ENCODE results near the gene MRPS6. TPM values are rescaled to one million over a fixed set of nuclear protein-coding genes. Genes with fewer than 3 reads are reported as not detected.

Gene MRPS6
- total RNA-seq, 1 experiment from 2014 or later = 109 TPM

- no peak for TF ChIP-seq REST (IDR thresholded peaks at IDR 0.05; ENCODE audit: insufficient read depth in 1 of 2, low read depth in 2 of 2, low read length in 1 of 2)
- TF ChIP-seq POLR2AphosphoS5 (IDR thresholded peaks at IDR 0.05; ENCODE audit: low read depth, low read length) = no peak
- peak; percentile 39 for DNase-seq (ENCODE audit: low read depth, low spot score)
- Histone ChIP-seq H3K27ac (ENCODE audit: low read length) (no peak overlapping the region), H3K27me3 (ENCODE audit: control insufficient read depth, insufficient read depth, low read length) (no peaks in the 10 kb centered on the region), H3K4me1 (ENCODE audit: control insufficient read depth, insufficient read depth, low read length) (no peaks in the 10 kb centered on the region; the same call in 1 of the 2 replicates), H3K4me3 (ENCODE audit: low read depth in 2 of 2, low read length in 2 of 2) (peak overlapping the region in 1 of 2 experiments; percentile 16; a peak in 1 of 4 replicates), H3K36me3 (ENCODE audit: control insufficient read depth, insufficient read depth, low read length) (no peaks in the 10 kb centered on the region), H3K9me3 (ENCODE audit: control insufficient read depth, insufficient read depth, low read depth, low read length) (no peaks in the 10 kb centered on the region)
- ATAC-seq = peak; percentile 90
- POLR2A ChIA-PET = interaction anchor here (0.6 kb wide), 1 partner anchor 12 kb away, joined by 3 read pairs; no protein-coding TSS in a partner anchor
- CTCF ChIA-PET = no interaction called here
- intact Hi-C loops (cut with micrococcal nuclease; ENCODE audit: unreplicated experiment) (no loop called here), in situ Hi-C loops (cut with HindIII; ENCODE audit: low pct_unique_long_range_greater_than_20kb, low sequenced_read_pairs) (no loop called here)
- no TSS peak for BruUV-seq (replicated peaks)
These were observed 43.4 kb upstream of the MRPS6 start for GRCh38 chr21:34029743-34030528.

GRCh38 chr21:34031835-34032370, 41.5 kb upstream of the MRPS6 start:
- intact Hi-C loops (cut with micrococcal nuclease; ENCODE audit: unreplicated experiment) (no loop called here), in situ Hi-C loops (cut with HindIII; ENCODE audit: low pct_unique_long_range_greater_than_20kb, low sequenced_read_pairs) (no loop called here)
- TF ChIP-seq, protein P1, sequence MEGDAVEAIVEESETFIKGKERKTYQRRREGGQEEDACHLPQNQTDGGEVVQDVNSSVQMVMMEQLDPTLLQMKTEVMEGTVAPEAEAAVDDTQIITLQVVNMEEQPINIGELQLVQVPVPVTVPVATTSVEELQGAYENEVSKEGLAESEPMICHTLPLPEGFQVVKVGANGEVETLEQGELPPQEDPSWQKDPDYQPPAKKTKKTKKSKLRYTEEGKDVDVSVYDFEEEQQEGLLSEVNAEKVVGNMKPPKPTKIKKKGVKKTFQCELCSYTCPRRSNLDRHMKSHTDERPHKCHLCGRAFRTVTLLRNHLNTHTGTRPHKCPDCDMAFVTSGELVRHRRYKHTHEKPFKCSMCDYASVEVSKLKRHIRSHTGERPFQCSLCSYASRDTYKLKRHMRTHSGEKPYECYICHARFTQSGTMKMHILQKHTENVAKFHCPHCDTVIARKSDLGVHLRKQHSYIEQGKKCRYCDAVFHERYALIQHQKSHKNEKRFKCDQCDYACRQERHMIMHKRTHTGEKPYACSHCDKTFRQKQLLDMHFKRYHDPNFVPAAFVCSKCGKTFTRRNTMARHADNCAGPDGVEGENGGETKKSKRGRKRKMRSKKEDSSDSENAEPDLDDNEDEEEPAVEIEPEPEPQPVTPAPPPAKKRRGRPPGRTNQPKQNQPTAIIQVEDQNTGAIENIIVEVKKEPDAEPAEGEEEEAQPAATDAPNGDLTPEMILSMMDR (IDR thresholded peaks at IDR 0.05) = no peak
- TF ChIP-seq TCF7L2 (IDR thresholded peaks at IDR 0.05; ENCODE audit: low read depth, low read length) (no peak), SIN3A (IDR thresholded peaks at IDR 0.05; ENCODE audit: borderline replicate concordance, insufficient read depth, low read depth, low read length) (no peak), POLR2AphosphoS5 (IDR thresholded peaks at IDR 0.05; ENCODE audit: low read depth, low read length) (no peak), REST (IDR thresholded peaks at IDR 0.05; ENCODE audit: insufficient read depth in 1 of 2, low read depth in 2 of 2, low read length in 1 of 2) (no peak)
- Histone ChIP-seq H3K9me3 (ENCODE audit: control insufficient read depth, insufficient read depth, low read depth, low read length) (no peaks in the 10 kb centered on the region), H3K4me1 (ENCODE audit: control insufficient read depth, insufficient read depth, low read length) (no peaks in the 10 kb centered on the region; the same call in 1 of the 2 replicates), H3K4me3 (ENCODE audit: low read depth in 2 of 2, low read length in 2 of 2) (no peak overlapping the region), H3K27ac (ENCODE audit: low read length) (no peak overlapping the region), H3K27me3 (ENCODE audit: control insufficient read depth, insufficient read depth, low read length) (no peaks in the 10 kb centered on the region), H3K36me3 (ENCODE audit: control insufficient read depth, insufficient read depth, low read length) (no peaks in the 10 kb centered on the region)
- no peak for ATAC-seq
- BruUV-seq (replicated peaks) = no TSS peak
- no peak for DNase-seq (ENCODE audit: low read depth, low spot score)
- ChIA-PET CTCF (no interaction called here), POLR2A (no interaction called here)
